Uterus (tissue), 2 donors: ENCODE measurements around the gene TSEN54.

ENCODE experiments used
- POLR2A ChIP-seq, 2 donors: fragments of 450-650 bp; IDR thresholded peaks; one replicate each; pipeline ENCODE4 v1.6.1; 2016; ENCODE audit warnings: antibody characterized with exemption in 2 of 2, mild to moderate bottlenecking in 1 of 2, moderate library complexity in 1 of 2
- TF ChIP-seq, protein P1 (sequence below), 4 experiments: fragments of 200-600 bp in 2 of 4; fragments of 450-650 bp in 2 of 4; sonication (generic) in 2 of 4; IDR thresholded peaks; one replicate each; pipeline ENCODE4 v1.5.1; 2016 to 2019; ENCODE audit warnings: antibody characterized with exemption in 4 of 4, mild to moderate bottlenecking in 2 of 4, moderate library complexity in 1 of 4

DNA sequence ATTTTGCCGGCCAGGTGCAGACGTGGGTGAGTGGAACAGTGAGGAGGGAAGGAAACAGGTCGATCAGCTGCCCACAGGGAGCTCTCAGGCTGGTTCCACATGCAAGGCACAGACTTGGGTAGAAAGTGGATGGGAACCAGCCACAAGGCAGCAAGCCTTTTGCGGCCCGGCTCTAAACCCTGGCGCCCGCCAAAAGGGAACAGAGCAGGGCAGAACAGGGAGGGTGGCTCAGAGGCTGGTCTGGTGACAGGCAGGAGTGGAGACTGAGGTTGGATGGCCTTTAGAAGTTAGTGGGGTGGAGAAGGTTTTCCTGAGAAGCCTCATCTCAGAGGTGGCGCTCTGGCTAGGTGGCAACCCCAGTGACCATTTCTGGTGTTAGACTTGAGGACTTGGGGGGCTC, 19.5 kb downstream of the TSEN54 start:
- TF ChIP-seq POLR2A (IDR thresholded peaks at IDR 0.05), result no peak
- TF ChIP-seq, protein P1, sequence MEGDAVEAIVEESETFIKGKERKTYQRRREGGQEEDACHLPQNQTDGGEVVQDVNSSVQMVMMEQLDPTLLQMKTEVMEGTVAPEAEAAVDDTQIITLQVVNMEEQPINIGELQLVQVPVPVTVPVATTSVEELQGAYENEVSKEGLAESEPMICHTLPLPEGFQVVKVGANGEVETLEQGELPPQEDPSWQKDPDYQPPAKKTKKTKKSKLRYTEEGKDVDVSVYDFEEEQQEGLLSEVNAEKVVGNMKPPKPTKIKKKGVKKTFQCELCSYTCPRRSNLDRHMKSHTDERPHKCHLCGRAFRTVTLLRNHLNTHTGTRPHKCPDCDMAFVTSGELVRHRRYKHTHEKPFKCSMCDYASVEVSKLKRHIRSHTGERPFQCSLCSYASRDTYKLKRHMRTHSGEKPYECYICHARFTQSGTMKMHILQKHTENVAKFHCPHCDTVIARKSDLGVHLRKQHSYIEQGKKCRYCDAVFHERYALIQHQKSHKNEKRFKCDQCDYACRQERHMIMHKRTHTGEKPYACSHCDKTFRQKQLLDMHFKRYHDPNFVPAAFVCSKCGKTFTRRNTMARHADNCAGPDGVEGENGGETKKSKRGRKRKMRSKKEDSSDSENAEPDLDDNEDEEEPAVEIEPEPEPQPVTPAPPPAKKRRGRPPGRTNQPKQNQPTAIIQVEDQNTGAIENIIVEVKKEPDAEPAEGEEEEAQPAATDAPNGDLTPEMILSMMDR (IDR thresholded peaks at IDR 0.05), result no peak
